Measurements from ENCODE around the gene POC1A. TPM values are rescaled to one million over a fixed set of nuclear protein-coding genes. Genes with fewer than 3 reads are reported as not detected.

Gene POC1A
- total and polyA plus RNA-seq, 2 experiments from 2014 or later = 19.1 to 26.7 TPM

DNA sequence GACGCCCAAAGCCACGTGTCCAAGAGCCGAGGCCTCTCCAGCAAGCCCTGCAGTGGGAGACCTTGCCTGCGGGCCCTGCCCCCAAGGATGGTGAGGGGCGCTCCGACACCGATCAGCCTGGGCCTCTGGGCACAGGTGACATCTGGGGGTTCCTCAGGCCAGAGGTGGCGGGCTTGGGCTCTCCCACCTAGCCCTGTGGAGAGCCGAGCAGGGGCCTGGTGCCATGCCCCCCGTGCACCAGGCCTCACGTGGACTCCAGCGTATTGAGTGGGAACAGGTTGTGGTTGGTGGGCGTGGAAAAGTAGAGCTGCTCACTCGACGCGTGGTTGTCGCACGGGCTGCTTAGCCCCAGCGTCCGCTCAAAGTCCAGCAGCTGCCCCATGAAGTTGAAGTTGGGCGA lies 103.7 kb downstream of the POC1A start:
- H3K79me2 ChIP-seq (replicated peaks; ENCODE audit: insufficient read depth) = peaks cover 11% of the 10 kb centered on the region
- no peaks in the 10 kb centered on the region for H4K20me1 ChIP-seq (replicated peaks; ENCODE audit: insufficient read depth)
- Mint-ChIP-seq H3K4me1 (peaks cover 29% of the 10 kb centered on the region), H3K9me3 (no peaks in the 10 kb centered on the region), H3K4me3 (no peak overlapping the region), H3K27me3 (ENCODE audit: insufficient read depth, low read depth, poor library complexity) (peaks cover 13% of the 10 kb centered on the region), H3K36me3 (ENCODE audit: low read depth) (peaks cover 34% of the 10 kb centered on the region), H3K27ac (no peak overlapping the region)
- 0 out of 2 replicates have a peak, but pooled peaks cover 5% of the 10 kb centered on the region for H3F3A ChIP-seq (replicated peaks; ENCODE audit: low read depth)
- no peak overlapping the region for H2AFZ ChIP-seq
- H3K27ac ChIP-seq (ENCODE audit: low read depth) = no peak overlapping the region
- no peak for TF ChIP-seq CREB1 (CRISPR knock-in tag; IDR thresholded peaks at IDR 0.05; ENCODE audit: low read depth)
- no peak for TF ChIP-seq ZNF331 (CRISPR knock-in tag; IDR thresholded peaks at IDR 0.05; ENCODE audit: low read depth)
- TF ChIP-seq, protein P1, sequence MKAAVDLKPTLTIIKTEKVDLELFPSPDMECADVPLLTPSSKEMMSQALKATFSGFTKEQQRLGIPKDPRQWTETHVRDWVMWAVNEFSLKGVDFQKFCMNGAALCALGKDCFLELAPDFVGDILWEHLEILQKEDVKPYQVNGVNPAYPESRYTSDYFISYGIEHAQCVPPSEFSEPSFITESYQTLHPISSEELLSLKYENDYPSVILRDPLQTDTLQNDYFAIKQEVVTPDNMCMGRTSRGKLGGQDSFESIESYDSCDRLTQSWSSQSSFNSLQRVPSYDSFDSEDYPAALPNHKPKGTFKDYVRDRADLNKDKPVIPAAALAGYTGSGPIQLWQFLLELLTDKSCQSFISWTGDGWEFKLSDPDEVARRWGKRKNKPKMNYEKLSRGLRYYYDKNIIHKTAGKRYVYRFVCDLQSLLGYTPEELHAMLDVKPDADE (IDR thresholded peaks at IDR 0.05) = no peak
- TF ChIP-seq, protein P2, sequence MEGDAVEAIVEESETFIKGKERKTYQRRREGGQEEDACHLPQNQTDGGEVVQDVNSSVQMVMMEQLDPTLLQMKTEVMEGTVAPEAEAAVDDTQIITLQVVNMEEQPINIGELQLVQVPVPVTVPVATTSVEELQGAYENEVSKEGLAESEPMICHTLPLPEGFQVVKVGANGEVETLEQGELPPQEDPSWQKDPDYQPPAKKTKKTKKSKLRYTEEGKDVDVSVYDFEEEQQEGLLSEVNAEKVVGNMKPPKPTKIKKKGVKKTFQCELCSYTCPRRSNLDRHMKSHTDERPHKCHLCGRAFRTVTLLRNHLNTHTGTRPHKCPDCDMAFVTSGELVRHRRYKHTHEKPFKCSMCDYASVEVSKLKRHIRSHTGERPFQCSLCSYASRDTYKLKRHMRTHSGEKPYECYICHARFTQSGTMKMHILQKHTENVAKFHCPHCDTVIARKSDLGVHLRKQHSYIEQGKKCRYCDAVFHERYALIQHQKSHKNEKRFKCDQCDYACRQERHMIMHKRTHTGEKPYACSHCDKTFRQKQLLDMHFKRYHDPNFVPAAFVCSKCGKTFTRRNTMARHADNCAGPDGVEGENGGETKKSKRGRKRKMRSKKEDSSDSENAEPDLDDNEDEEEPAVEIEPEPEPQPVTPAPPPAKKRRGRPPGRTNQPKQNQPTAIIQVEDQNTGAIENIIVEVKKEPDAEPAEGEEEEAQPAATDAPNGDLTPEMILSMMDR (conservative IDR thresholded peaks at IDR 0.05; ENCODE audit: low read depth in 2 of 2) = no peak
- TF ChIP-seq EZH2 (IDR thresholded peaks at IDR 0.05; ENCODE audit: low read depth, unreplicated experiment) = no peak
- no peak for TF ChIP-seq JUNB (IDR thresholded peaks at IDR 0.05; ENCODE audit: unreplicated experiment)
- no peak for TF ChIP-seq POLR2AphosphoS5 (IDR thresholded peaks at IDR 0.05; ENCODE audit: low read depth)
- TF ChIP-seq NANOG (IDR thresholded peaks at IDR 0.05; ENCODE audit: borderline replicate concordance) = no peak
- TF ChIP-seq, protein P3, sequence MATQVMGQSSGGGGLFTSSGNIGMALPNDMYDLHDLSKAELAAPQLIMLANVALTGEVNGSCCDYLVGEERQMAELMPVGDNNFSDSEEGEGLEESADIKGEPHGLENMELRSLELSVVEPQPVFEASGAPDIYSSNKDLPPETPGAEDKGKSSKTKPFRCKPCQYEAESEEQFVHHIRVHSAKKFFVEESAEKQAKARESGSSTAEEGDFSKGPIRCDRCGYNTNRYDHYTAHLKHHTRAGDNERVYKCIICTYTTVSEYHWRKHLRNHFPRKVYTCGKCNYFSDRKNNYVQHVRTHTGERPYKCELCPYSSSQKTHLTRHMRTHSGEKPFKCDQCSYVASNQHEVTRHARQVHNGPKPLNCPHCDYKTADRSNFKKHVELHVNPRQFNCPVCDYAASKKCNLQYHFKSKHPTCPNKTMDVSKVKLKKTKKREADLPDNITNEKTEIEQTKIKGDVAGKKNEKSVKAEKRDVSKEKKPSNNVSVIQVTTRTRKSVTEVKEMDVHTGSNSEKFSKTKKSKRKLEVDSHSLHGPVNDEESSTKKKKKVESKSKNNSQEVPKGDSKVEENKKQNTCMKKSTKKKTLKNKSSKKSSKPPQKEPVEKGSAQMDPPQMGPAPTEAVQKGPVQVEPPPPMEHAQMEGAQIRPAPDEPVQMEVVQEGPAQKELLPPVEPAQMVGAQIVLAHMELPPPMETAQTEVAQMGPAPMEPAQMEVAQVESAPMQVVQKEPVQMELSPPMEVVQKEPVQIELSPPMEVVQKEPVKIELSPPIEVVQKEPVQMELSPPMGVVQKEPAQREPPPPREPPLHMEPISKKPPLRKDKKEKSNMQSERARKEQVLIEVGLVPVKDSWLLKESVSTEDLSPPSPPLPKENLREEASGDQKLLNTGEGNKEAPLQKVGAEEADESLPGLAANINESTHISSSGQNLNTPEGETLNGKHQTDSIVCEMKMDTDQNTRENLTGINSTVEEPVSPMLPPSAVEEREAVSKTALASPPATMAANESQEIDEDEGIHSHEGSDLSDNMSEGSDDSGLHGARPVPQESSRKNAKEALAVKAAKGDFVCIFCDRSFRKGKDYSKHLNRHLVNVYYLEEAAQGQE (IDR thresholded peaks at IDR 0.05; ENCODE audit: unreplicated experiment) = no peak
- no peak for TF ChIP-seq EZH2phosphoT487 (IDR thresholded peaks at IDR 0.05; ENCODE audit: unreplicated experiment)
- TF ChIP-seq ZNF114 (CRISPR knock-in tag; IDR thresholded peaks at IDR 0.05) = no peak
- TF ChIP-seq STAT1 (IDR thresholded peaks at IDR 0.05; ENCODE audit: unreplicated experiment) = no peak
- TF ChIP-seq, protein P4, sequence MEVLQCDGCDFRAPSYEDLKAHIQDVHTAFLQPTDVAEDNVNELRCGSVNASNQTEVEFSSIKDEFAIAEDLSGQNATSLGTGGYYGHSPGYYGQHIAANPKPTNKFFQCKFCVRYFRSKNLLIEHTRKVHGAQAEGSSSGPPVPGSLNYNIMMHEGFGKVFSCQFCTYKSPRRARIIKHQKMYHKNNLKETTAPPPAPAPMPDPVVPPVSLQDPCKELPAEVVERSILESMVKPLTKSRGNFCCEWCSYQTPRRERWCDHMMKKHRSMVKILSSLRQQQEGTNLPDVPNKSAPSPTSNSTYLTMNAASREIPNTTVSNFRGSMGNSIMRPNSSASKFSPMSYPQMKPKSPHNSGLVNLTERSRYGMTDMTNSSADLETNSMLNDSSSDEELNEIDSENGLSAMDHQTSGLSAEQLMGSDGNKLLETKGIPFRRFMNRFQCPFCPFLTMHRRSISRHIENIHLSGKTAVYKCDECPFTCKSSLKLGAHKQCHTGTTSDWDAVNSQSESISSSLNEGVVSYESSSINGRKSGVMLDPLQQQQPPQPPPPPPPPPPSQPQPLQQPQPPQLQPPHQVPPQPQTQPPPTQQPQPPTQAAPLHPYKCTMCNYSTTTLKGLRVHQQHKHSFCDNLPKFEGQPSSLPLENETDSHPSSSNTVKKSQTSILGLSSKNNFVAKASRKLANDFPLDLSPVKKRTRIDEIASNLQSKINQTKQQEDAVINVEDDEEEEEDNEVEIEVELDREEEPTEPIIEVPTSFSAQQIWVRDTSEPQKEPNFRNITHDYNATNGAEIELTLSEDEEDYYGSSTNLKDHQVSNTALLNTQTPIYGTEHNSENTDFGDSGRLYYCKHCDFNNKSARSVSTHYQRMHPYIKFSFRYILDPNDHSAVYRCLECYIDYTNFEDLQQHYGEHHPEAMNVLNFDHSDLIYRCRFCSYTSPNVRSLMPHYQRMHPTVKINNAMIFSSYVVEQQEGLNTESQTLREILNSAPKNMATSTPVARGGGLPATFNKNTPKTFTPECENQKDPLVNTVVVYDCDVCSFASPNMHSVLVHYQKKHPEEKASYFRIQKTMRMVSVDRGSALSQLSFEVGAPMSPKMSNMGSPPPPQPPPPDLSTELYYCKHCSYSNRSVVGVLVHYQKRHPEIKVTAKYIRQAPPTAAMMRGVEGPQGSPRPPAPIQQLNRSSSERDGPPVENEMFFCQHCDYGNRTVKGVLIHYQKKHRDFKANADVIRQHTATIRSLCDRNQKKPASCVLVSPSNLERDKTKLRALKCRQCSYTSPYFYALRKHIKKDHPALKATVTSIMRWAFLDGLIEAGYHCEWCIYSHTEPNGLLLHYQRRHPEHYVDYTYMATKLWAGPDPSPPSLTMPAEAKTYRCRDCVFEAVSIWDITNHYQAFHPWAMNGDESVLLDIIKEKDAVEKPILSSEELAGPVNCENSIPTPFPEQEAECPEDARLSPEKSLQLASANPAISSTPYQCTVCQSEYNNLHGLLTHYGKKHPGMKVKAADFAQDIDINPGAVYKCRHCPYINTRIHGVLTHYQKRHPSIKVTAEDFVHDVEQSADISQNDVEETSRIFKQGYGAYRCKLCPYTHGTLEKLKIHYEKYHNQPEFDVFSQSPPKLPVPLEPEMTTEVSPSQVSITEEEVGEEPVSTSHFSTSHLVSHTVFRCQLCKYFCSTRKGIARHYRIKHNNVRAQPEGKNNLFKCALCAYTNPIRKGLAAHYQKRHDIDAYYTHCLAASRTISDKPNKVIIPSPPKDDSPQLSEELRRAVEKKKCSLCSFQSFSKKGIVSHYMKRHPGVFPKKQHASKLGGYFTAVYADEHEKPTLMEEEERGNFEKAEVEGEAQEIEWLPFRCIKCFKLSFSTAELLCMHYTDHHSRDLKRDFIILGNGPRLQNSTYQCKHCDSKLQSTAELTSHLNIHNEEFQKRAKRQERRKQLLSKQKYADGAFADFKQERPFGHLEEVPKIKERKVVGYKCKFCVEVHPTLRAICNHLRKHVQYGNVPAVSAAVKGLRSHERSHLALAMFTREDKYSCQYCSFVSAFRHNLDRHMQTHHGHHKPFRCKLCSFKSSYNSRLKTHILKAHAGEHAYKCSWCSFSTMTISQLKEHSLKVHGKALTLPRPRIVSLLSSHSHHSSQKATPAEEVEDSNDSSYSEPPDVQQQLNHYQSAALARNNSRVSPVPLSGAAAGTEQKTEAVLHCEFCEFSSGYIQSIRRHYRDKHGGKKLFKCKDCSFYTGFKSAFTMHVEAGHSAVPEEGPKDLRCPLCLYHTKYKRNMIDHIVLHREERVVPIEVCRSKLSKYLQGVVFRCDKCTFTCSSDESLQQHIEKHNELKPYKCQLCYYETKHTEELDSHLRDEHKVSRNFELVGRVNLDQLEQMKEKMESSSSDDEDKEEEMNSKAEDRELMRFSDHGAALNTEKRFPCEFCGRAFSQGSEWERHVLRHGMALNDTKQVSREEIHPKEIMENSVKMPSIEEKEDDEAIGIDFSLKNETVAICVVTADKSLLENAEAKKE (CRISPR knock-in tag; IDR thresholded peaks at IDR 0.05) = no peak
- no peak for ATAC-seq
- H3K4me3 ChIP-seq = no peak overlapping the region
- no peak for DNase-seq (ENCODE audit: low spot score)
- no peaks in the 10 kb centered on the region for H3K36me3 ChIP-seq (ENCODE audit: insufficient read depth)
- H3K4me1 ChIP-seq (ENCODE audit: insufficient read depth) = peaks cover 14% of the 10 kb centered on the region
- H3K27me3 ChIP-seq (ENCODE audit: insufficient read depth) = peaks cover 4% of the 10 kb centered on the region; the same call in 1 of the 2 replicates
- no peaks in the 10 kb centered on the region for H3K9me2 ChIP-seq (ENCODE audit: insufficient read depth)
- H3K4me2 ChIP-seq = no peak overlapping the region

Measured in GM23338 (cell line).